ENCODE data around the gene MFAP1.

GRCh38 chr15:43826029-43826507, 1.6 kb upstream of the MFAP1 start:
- no peak for TF ChIP-seq CTCF (IDR thresholded peaks at IDR 0.05)
- TF ChIP-seq POLR2A (IDR thresholded peaks at IDR 0.05): no peak
